GM21528 (cell line): Measurements from ENCODE around the gene CMPK1.
"Not testable (repeated sequence)": the region's sequence is repeated elsewhere in the genome, so short reads cannot be mapped to it uniquely, and the experiment has no call there.

Experiments used
- ATAC-seq: cut with Tn5 transposase; IDR thresholded peaks from one replicate; pipeline ENCODE4 v1.9.1; 2021; ENCODE audit warnings: mild to moderate bottlenecking, moderate library complexity; ENCODE audit not compliant: unreplicated experiment, low FRiP score

The CMPK1 gene

DNA sequence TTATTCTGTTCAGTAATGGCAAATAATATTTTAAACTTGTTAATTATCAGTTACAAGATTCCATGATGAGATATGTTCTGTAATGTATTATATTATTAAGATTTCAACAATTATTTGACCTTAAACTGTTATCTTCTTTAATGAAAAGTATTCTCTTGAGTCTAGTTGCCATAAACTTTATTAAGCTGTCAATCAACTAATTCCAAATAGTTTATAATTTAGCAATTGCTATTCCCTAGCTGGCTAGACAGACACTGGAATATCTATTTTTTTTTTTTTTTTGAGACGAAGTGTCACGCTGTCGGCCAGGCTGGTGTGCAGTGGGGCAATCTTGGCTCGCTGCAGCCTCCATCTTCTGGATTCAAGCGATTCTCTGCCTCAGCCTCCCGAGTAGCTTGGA, 3.8 kb downstream of the CMPK1 start:
- ATAC-seq: no peak

DNA sequence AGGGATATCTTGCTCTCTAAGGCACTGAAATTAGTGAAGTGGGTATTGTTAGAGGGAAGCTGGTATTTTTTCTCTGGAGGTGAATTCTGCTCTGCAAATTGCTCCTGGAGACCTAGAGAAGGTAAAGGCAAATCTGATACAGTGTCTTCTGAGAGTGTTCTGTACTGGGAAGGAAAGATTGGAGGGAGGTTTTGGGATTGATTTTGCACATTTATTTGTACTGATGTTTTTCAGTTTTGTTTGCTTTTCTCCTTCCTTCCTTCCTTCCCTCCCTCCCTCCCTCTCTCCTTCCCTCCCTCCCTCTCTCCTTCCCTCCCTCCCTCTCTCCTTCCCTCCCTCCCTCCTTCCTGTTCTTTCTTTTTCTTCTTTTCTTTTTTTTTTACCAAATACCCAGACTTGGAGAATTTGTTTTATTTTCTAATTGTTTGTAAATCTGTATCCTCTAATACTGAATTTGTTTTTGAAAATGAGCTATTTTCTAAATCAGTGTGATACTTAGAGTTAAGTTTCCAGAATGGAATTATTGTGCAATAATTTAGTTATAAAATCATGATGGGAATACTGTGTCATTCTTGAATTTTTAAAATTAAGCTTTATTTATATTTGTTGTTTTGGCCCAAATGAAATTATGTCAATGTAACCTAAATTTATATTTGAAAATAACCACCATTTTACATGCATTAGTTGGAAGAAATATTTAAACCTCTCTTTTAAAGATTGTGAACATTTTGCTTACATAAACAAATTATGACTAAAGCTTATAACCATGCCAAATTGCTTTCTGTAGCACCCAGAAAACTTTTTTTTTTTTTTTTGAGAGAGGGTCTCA, 4.9 kb downstream of the CMPK1 start:
- ATAC-seq: no peak

DNA sequence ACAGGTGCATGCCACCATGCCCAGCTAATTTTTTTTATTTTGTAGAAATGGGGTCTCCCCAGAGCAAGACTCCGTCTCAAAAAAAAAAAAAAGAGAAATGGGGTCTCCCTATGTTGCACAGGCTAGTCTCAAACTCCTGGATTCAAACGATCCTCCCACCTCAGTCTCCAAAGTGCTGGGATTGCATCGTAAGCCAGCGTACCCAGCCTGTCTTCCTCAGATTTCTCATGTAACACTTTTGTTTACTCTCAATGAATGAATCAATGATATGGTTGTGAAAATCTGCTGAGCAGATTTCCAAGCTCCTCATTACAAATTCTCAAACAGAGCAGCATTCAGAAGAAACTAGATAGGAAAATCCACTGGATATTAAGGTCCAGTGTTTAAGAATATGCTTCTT, 6.6 kb downstream of the CMPK1 start:
- ATAC-seq: no peak

DNA sequence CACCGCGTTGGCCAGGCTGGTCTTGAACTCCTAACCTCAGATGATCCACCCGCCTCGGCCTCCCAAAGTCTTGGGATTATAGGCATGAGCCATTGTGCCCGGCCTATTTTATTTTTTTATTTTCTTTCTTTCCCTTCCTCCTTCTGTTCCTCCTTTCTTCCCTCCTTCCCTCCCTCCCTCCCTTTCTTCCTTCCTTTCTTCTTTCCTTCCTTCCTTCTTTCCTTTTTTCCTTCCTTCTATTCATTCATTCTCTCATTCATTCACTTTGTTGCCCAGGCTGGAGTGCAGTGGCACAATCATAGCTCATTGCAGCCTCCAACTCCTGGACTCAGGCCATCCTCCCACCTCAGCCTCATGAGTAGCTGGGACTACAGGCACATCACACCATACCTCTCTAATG, 13.4 kb downstream of the CMPK1 start:
- not testable (repeated sequence) for ATAC-seq

DNA sequence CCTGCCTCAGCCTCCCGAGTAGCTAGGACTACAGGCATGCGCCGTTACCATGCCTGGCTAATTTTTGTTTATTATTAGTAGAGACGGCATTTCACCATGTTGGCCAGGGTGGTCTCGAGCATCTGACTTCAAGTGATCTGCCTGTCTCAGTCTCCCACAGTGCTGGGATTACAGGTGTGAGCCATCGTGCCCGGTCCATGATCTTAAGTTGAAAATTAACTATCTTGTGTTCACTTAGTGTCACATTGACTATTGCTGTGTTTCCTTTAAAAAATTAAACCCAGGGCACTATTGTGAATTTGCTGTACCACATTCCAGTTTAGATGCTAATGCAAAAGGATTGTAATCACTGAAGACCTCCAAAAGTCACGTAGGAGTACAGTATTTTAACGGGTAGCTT, 14.1 kb downstream of the CMPK1 start:
- no peak for ATAC-seq

DNA sequence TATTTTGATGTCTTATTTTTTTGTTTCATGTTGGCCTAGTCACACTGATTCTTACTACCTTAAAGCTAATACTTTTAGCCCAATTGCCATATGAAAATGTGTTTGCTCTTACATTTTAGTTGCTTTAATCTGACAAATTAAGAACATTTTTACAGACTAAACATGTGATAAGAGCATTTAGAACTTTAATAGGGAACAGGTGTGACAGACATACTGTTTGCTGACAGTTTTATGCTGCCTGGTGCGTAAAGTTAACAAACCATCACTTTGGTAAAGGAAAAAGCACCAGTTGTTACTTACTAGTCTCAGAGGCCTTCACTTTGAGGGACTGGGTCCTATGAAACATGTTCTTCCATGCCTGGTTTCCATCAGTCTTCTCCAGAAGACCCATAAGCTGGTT, 14.7 kb downstream of the CMPK1 start:
- no peak for ATAC-seq

DNA sequence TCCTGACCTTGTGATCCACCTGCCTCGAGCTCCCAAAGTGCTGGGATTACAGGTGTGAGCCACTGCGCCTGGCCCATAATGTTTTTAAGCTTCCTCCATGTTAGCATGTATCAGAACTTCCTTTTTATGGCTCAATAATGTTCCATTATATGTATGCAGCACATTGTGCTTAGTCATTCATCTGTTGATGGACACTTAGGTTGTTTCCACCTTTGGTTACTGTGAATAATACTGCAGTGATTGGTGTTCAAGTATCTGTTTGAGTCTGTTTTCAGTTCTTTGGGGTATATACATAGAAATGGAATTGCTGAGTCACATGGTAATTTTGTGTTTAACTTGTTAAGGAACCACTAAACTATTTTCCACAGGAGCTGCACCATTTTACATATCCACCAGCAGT, 17.7 kb downstream of the CMPK1 start:
- ATAC-seq: peak; percentile 77

DNA sequence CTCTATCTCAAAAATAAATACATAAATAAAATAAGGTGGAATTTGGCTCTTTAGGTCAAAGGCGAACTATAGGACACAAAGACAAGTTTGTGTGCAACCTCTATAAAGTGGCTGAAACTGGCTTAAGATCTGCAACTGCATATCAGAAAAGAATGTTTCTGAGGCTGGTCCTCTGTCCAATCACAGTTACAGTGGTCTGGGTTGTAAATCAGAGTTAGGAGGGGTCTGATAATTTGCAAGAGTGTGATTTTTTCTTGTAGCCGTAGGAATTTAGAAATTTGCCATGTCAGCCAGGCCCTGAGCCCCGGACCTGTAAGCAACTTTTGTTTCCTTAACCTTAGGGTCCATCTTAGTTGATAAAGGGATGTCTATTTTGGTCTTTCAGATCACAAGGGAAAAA, 27.8 kb downstream of the CMPK1 start:
- ATAC-seq: no peak

DNA sequence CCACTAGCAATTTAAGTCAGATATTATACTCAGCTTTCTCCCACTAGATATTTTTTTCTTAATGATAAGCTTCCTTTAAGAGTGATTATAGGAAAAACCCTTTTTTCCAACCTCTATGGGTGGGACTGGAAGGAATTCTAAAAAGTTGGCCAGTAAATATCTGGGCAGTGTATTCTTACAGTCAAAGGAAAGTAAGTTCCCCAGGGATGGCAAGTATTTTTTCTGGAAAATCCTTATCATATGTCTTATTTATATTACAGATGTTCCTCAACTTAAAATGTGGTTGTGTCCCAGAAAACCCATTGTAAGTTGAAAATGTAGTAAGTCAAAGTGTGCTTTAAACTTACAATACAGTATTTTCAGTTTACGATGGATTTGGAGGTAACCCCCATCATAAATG, 29.2 kb downstream of the CMPK1 start:
- ATAC-seq: no peak

DNA sequence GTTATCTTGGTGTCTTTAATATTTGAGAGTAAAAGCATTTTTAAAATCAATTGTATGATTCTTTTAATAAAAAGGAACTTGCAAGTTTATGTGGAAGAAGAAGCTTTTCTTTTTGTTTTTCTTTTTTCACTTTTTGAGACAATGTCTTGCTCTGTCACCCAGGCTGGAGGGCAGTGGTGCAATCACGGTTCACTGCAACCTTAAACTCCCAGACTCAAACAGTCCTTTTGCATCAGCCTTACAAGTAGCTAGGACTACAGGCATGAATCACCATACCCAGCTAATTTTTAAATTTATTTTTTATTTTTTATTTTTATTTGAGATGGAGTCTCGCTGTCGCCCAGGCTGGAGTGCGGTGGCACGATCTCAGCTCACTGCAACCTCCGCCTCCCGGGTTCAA, 34.1 kb downstream of the CMPK1 start:
- no peak for ATAC-seq

DNA sequence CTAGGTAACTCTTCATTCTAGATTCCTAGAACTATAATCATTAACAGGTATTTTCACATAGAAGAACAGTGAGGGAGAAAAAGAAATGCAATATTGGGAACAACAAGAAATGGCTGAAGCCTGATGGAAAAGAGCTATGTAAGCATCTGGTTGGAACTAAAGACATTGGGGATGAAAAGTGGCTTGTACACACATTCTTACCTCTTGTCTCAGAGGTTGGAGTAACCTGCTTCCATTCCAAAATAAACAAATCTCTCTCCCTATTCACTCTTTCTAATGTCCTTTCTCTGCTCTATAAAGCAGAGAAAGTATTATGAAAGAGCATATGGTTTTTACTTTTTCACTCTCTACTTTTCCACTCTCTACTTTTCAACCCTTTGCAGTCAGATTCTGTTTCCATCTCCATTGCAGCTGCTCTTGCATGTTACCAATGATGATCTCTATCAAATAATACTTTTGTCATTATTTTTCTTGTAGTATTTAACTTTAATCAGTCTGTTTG, 37.5 kb downstream of the CMPK1 start:
- no peak for ATAC-seq

DNA sequence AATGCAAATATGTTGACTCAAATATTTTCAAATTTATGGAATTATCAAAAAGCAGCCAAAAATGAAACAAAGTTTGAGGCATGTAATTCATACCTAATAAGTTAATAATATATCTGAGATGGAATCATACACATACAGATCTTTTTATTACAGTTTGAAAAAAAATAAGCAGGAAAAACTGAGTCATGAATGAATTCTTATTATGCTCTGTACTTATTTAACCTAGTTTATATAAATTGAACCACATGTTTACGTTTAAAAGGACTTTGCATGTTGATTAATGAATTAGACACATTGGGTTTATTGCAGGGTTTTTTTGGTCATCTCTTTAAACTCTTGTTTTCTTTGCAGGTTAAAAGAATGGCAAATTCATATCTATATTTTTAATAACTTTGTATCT, 40.9 kb downstream of the CMPK1 start:
- no peak for ATAC-seq

DNA sequence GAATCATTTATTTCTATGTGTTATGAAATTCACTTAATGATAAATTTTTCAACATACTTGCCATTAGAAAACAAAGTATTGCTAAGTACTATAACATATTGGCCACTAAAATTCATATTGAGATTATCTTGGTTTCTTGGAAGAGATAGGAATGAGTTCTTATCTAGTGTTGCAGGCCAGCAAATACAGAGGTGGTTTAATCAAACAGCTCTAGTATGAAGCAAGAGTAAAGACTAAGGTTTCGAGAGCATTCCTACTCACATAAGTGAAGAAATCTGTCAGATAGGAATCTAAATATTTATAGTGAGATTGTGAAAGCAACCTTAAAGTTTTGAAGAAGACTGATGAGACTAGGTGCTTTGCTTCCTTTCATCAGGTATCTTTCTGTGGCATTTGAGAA, 44.6 kb downstream of the CMPK1 start:
- no peak for ATAC-seq

DNA sequence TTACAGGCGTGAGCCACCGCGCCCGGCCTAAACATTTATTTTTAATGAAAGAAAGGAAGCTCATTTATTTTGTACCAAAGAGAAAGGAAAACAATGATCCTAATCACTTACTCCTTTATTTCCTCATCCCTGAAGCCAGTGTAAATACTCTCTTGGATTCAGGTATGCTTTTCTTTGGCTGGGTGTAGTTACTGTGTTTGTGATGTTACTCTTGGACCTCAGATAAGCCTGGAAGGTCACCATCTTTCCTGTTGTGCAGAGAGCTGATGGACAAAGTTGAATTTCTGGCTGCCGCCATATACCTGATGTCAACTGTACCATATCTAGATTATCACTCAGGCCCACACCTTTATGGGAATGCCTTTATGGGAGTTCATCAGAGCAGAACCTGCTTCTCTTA, 47.1 kb downstream of the CMPK1 start:
- ATAC-seq: no peak

DNA sequence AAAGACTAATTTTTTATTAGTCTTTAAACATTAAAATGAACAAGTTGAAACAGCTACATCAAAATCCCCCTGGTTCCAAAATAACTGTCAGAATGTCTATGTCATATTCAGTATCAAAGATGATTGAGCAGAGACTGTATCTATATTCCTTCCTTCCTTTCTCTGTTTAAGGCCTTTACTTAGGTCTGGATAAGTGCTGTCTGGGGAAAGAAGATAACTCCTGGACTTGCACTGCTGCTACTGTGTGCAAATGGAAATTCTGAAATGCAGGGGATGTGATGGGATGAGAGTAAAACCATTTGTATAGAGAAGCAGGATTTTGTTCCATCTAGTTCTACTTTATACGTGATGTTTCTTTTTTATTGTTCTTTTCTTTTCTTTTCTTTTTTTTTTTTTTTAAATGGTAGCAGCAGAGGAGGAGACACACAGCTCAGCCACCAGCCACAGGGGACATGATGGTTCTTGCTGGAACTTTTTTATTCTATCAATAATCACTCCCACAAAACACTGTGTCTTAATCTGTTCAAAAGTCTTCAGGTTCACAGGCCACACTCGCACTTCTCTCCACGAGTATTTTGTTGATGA, 48.9 kb downstream of the CMPK1 start:
- ATAC-seq: no peak

DNA sequence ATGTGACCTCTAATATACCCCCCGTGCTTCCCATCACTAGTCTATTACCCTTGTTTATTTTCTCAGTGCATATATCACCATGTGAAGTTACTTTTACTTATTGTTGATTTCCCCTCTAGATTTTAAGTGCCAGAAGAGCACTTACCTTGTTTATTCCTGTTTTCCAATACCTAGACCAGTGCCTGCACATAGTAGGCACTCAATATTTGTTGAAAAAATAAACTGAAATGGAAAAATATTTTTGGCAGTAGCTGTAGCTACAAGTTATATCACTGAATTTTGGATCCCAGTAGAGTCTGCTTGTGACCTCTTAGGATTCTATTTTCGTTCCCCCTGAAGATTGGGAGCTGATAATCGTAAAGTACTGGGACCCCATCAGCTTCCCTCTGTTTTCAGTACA, 50.5 kb downstream of the CMPK1 start:
- no peak for ATAC-seq

DNA sequence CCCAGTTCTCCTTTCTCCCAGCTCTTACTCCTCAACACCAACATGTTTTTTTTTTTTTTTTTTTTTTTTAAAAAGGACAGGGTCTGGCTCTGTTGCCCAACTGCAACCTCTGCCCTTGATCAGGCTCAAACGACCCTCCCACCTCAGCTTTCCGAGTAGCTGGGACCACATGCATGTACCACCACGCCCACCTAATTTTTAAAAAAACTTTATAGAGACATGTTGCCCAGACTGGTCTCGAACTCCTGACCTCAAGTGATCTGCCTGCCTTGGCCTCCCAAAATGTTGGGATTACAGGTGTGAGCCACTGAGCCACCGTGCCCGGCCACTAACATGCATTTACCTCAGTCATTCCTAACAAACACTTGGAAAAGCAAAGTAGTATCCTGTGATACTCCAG, 51.4 kb downstream of the CMPK1 start:
- ATAC-seq: no peak

DNA sequence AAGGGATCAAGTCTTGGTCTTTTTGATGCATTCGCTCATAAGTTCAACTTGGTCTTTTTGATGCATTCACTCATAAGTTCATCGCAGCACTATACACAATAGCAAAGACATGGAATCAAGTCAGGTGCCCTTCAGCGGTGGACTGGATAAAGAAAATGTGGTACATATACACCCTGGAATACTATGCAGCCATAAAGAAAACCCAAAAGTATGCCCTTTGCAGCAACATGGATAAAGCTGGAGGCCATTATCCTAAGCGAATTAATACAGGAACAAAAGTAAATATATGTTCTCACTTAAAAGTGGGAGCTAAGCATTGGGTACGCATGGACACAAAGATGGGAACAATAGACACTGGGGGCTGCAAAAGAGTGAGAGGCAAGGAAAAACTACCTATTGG, 52.7 kb downstream of the CMPK1 start:
- ATAC-seq: no peak

DNA sequence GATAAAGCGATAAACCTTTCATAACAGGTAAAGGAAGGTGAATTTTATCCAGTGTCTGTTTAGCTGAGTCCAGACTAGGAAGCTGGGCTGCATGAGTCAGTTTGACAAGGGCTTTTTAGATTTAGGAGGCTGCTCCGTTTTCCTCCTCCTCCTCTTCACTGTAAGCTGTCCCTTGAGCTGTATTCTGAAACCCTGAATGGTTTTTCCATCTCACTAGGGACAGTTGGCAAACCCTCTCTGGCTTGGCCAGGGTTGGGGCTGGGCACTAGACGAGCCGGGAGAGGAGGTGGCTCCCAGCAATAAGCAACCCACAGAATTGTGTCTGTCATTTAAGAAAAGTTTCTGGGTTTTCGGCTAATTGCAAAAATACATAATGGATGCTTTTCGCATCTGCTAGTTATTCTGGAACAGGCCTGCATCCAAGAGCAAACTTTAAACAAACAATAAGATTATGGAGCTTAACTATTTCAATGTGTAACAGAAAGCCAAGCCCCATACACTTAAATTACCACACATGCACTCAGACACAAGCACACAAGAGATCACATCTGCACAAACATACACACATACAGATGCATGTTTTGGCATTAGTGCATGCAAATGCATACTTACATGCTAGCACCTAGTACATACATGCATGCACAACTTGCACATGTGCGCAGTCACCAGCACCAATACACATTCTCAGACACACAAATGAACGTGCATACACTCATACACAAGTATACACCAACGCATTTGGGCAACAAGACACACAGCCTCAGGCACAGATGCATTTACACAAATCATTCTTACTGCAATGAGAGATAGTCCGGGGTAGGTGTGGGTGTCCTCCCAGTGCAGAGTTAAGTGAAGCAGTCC, 54.7 kb downstream of the CMPK1 start:
- no peak for ATAC-seq

DNA sequence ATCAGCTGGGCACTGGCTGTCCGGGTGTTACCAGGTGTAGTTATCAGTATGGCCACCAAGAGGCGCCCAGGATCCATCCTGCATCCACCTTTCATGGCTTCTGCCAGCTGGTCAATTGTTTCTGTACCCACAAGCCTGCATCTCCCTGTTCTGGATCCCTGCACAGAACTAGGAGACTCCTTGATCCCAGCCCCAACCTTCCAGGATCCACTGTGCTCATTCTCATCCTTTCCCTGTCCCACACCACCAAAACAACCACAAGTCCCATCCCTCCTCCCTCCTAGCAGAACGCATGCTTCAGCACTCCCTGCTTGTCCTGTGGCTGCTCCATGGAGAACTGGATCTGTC, 55.3 kb downstream of the CMPK1 start:
- no peak for ATAC-seq

DNA sequence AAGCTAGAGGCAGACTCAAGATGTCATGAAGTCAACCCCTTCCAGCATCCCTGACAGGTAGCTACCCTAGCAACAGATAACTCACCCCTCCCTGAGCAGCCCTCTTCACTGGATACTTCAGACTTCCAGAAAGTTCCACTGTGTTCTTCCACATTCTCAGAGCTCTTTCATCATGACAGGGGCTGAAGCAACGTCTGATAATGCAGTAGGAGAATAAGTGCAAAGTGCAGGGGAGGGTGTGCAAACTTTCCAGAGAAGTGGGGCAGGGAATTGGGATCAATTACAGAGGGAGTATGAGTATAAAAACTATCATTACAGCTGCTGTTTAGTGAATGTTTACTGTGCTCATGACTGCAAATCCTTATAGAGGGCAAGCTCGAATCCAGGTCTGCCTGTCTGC, 56.1 kb downstream of the CMPK1 start:
- ATAC-seq: no peak
